Osteoblast (primary cell): ENCODE data around the gene PELI1. TPM values are rescaled to one million over a fixed set of nuclear protein-coding genes. Genes with fewer than 3 reads are reported as not detected.
A peak's percentile ranks its signal among the peaks of the same experiment; 100 is the strongest.

Experiments used
- DNase-seq: peaks from one replicate; pipeline ENCODE4 v3.0.0; 2011; ENCODE audit warnings: low spot score, mixed read lengths; ENCODE audit not compliant: insufficient read length; ENCODE audit errors: missing footprints
- H2AFZ ChIP-seq: 2 replicates; pipeline ENCODE4 v1.6.0; 2011; ENCODE audit warnings: mild to moderate bottlenecking, low read length
- H3K27ac ChIP-seq: 2 replicates; pipeline ENCODE4 v1.5.1; 2011; ENCODE audit warnings: mild to moderate bottlenecking, low read depth, low read length, moderate library complexity
- H3K27me3 ChIP-seq: 2 replicates; pipeline ENCODE4 v1.6.0; 2012; ENCODE audit warnings: mild to moderate bottlenecking, control low read depth, inconsistent platforms, low read length, moderate library complexity; ENCODE audit not compliant: insufficient read depth
- H3K36me3 ChIP-seq: 2 replicates; pipeline ENCODE4 v1.5.1; 2011; ENCODE audit warnings: mild to moderate bottlenecking, low read length, control low read depth, moderate library complexity; ENCODE audit not compliant: insufficient read depth
- H3K4me1 ChIP-seq: 2 replicates; pipeline ENCODE4 v1.5.1; 2011; ENCODE audit warnings: mild to moderate bottlenecking, low read length, control low read depth, moderate library complexity; ENCODE audit not compliant: insufficient read depth
- H3K4me2 ChIP-seq: 2 replicates; pipeline ENCODE4 v1.6.0; 2011; ENCODE audit warnings: mild to moderate bottlenecking, low read length; ENCODE audit not compliant: insufficient read depth
- H3K4me3 ChIP-seq: fragments of 200-600 bp; sonication (generic); 3 replicates; pipeline ENCODE4 v1.5.1; 2012; ENCODE audit warnings: mild to moderate bottlenecking, low read length, inconsistent platforms; ENCODE audit not compliant: insufficient read depth
- H3K79me2 ChIP-seq: 2 replicates; pipeline ENCODE4 v1.6.0; 2012; ENCODE audit warnings: mild to moderate bottlenecking, low read length, control low read depth, inconsistent platforms; ENCODE audit not compliant: insufficient read depth
- H3K9me3 ChIP-seq: 2 replicates; pipeline ENCODE4 v1.5.1; 2011; ENCODE audit warnings: low read depth, low read length, control low read depth
- H4K20me1 ChIP-seq: 2 replicates; pipeline ENCODE4 v1.6.0; 2012; ENCODE audit warnings: mild to moderate bottlenecking, low read length, control low read depth; ENCODE audit not compliant: insufficient read depth
- CTCF ChIP-seq: IDR thresholded peaks from 2 replicates; pipeline ENCODE4 v1.5.1; 2011; ENCODE audit warnings: mild to moderate bottlenecking, low read depth, low read length, moderate library complexity; ENCODE audit errors: extremely low read depth
- total RNA-seq: library from RNA; depleted of rRNA; stranded (reverse); fragments of >200 nt; gene quantifications from 2 replicates; pipeline ENCODE4 v1.2.3, GENCODE V29; 2012

The PELI1 gene
- total RNA-seq, 1 donor: 5.1 TPM

- no peaks in the 10 kb centered on the region for H3K79me2 ChIP-seq
Observed at GRCh38 chr2:64052463-64053241, 91.6 kb downstream of the PELI1 start.

GRCh38 chr2:64049633-64050220, 94.5 kb downstream of the PELI1 start:
- peak overlapping the region; percentile 48 for H2AFZ ChIP-seq
- no peaks in the 10 kb centered on the region for H3K36me3 ChIP-seq

More at GRCh38 chr2:64052463-64053241, 91.6 kb downstream of the PELI1 start:
- Histone ChIP-seq H3K27ac (no peak overlapping the region), H4K20me1 (no peaks in the 10 kb centered on the region), H3K4me2 (no peak overlapping the region), H3K36me3 (no peaks in the 10 kb centered on the region), H3K27me3 (peaks cover 3% of the 10 kb centered on the region), H2AFZ (no peak overlapping the region), H3K4me1 (no peaks in the 10 kb centered on the region), H3K9me3 (no peaks in the 10 kb centered on the region), H3K4me3 (no peak overlapping the region)
- no peak for DNase-seq
- TF ChIP-seq CTCF: no peak

GRCh38 chr2:64045938-64046337, 98.3 kb downstream of the PELI1 start:
- TF ChIP-seq CTCF: no peak

More at GRCh38 chr2:64049633-64050220, 94.5 kb downstream of the PELI1 start:
- H3K4me1 ChIP-seq: no peaks in the 10 kb centered on the region
- DNase-seq: peak; percentile 81
- H3K4me2 ChIP-seq: peak overlapping the region; percentile 26
- peaks cover 3% of the 10 kb centered on the region for H3K27me3 ChIP-seq
- H3K4me3 ChIP-seq: no peak overlapping the region
- no peaks in the 10 kb centered on the region for H4K20me1 ChIP-seq
- no peak overlapping the region for H3K27ac ChIP-seq
- H3K9me3 ChIP-seq: no peaks in the 10 kb centered on the region
- H3K79me2 ChIP-seq: no peaks in the 10 kb centered on the region
- peak; percentile 95 for TF ChIP-seq CTCF

More at GRCh38 chr2:64045938-64046337, 98.3 kb downstream of the PELI1 start:
- Histone ChIP-seq H3K79me2 (no peaks in the 10 kb centered on the region), H4K20me1 (no peaks in the 10 kb centered on the region), H3K9me3 (no peaks in the 10 kb centered on the region), H3K27me3 (no peaks in the 10 kb centered on the region), H3K4me2 (no peak overlapping the region), H3K27ac (no peak overlapping the region), H3K36me3 (no peaks in the 10 kb centered on the region), H2AFZ (no peak overlapping the region), H3K4me1 (no peaks in the 10 kb centered on the region), H3K4me3 (no peak overlapping the region)
- no peak for DNase-seq

Other genes starting within 250 kb of the PELI1 start
- gene VPS54, start 125.0 kb downstream of the PELI1 start, total RNA-seq: 18.8 and 20.6 TPM in 2 replicates